ENCODE measurements around the gene SAC3D1. TPM values are rescaled to one million over a fixed set of nuclear protein-coding genes. Genes with fewer than 3 reads are reported as not detected.
A peak's percentile ranks its signal among the peaks of the same experiment; 100 is the strongest.

The SAC3D1 gene
- total and polyA plus RNA-seq, 2 of the 4 experiments (the other 2 are of a cell fraction) = 2.9 to 13.2 TPM

- peak overlapping the region; percentile 90 for H3K4me2 ChIP-seq (ENCODE audit: low read depth, low read length)
- no peak for TF ChIP-seq POLR2A (IDR thresholded peaks at IDR 0.05; ENCODE audit: low read depth, low read length)
- no peak for TF ChIP-seq NFE2L2 (IDR thresholded peaks at IDR 0.05; ENCODE audit: low read depth, low read length)
- no peak for TF ChIP-seq ELK1 (IDR thresholded peaks at IDR 0.05; ENCODE audit: borderline replicate concordance, low read depth, low read length)
- TF ChIP-seq RAD21 (IDR thresholded peaks at IDR 0.05; ENCODE audit: low read length) = no peak
- no peak for TF ChIP-seq FOS (IDR thresholded peaks at IDR 0.05; ENCODE audit: low read depth, low read length)
- TF ChIP-seq RCOR1 (IDR thresholded peaks at IDR 0.05; ENCODE audit: insufficient replicate concordance, low read length) = no peak
- no peak for TF ChIP-seq CEBPB (IDR thresholded peaks at IDR 0.05; ENCODE audit: low read depth, low read length)
- TF ChIP-seq MXI1 (IDR thresholded peaks at IDR 0.05; ENCODE audit: borderline replicate concordance, low read depth, low read length) = no peak
- TF ChIP-seq SMC3 (IDR thresholded peaks at IDR 0.05; ENCODE audit: low read depth, low read length) = no peak
- TF ChIP-seq USF2 (IDR thresholded peaks at IDR 0.05; ENCODE audit: low read depth, low read length) = no peak
- no peak for TF ChIP-seq BHLHE40 (IDR thresholded peaks at IDR 0.05; ENCODE audit: low read depth, low read length)
- TF ChIP-seq CHD1 (IDR thresholded peaks at IDR 0.05; ENCODE audit: low read depth, low read length) = no peak
- TF ChIP-seq MAZ (IDR thresholded peaks at IDR 0.05; ENCODE audit: borderline replicate concordance, low read depth, low read length) = no peak
- TF ChIP-seq CTCF (conservative IDR thresholded peaks at IDR 0.05; ENCODE audit: low read depth, low read length) = no peak
- no peak for TF ChIP-seq MAFK (IDR thresholded peaks at IDR 0.05; ENCODE audit: low read depth, low read length)
- peak overlapping the region; percentile 60; the same call in 1 of the 2 replicates for H3K27ac ChIP-seq (ENCODE audit: insufficient read depth, low read length)
- no peak overlapping the region for H2BK20ac ChIP-seq (ENCODE audit: low read depth, low read length)
- no peaks in the 10 kb centered on the region for H3K27me3 ChIP-seq (ENCODE audit: control insufficient read depth, insufficient read depth, low read length)
- no peak overlapping the region for H3K18ac ChIP-seq (ENCODE audit: low read depth, low read length)
- H4K91ac ChIP-seq (ENCODE audit: insufficient read depth, low read depth, low read length) = peak overlapping the region; percentile 43
- intact Hi-C loops (cut with micrococcal nuclease) (no loop called here), in situ Hi-C loops (cut with MboI; ENCODE audit: low sequenced_read_pairs) (no loop called here), dilution Hi-C loops (cut with HindIII; ENCODE audit: low sequenced_read_pairs, unreplicated experiment) (no loop called here)
- H3K9ac ChIP-seq (ENCODE audit: low read depth, low read length) = peak overlapping the region; percentile 52; the same call in 1 of the 2 replicates
- H3K14ac ChIP-seq (replicated peaks; ENCODE audit: low read depth, low read length) = peak overlapping the region; percentile 28
- H3K36me3 ChIP-seq (ENCODE audit: control insufficient read depth, insufficient read depth, low read length) = peaks cover 23% of the 10 kb centered on the region
- H4K5ac ChIP-seq (ENCODE audit: low read depth, low read length) = no peak overlapping the region
- H4K20me1 ChIP-seq (ENCODE audit: insufficient read depth, low read length) = no peaks in the 10 kb centered on the region; the same call in 1 of the 2 replicates
- H3K4ac ChIP-seq (ENCODE audit: low read depth, low read length) = peak overlapping the region; percentile 46
- ChIA-PET CTCF (no interaction called here), POLR2A (ENCODE audit: unreplicated experiment) (no interaction called here)
- H2AK9ac ChIP-seq (replicated peaks; ENCODE audit: low read depth, low read length, poor library complexity) = peak overlapping the region; percentile 91
- BruUV-seq (replicated peaks) = no TSS peak
- no peak overlapping the region for H2BK5ac ChIP-seq (ENCODE audit: low read depth, low read length, poor library complexity, severe bottlenecking)
- no peaks in the 10 kb centered on the region for H3K9me3 ChIP-seq (ENCODE audit: control insufficient read depth, insufficient read depth, low read length)
- no peak for DNase-seq
- peaks cover 46 to 68% of the 10 kb centered on the region in 2 experiments for H3K79me1 ChIP-seq (ENCODE audit: low read depth in 1 of 2, low read length in 2 of 2)
- H3K9me1 ChIP-seq (ENCODE audit: insufficient read depth, low read length) = no peaks in the 10 kb centered on the region; the same call in 1 of the 2 replicates
- H4K8ac ChIP-seq (ENCODE audit: low read depth in 2 of 2, low read length in 2 of 2) = peak overlapping the region; percentile 33 to 48; a peak in 3 of 4 replicates
- 0% methylated on average over 6 of the region's 13 CpGs; no CpG with 5 or more reads in 1 of the 2 experiments for WGBS, 2 experiments (ENCODE audit: extremely low coverage in 2 of 2, insufficient read length in 1 of 2)
- H2AFZ ChIP-seq (replicated peaks; ENCODE audit: low read length, poor library complexity) = peak overlapping the region; percentile 95
- H2AK5ac ChIP-seq (ENCODE audit: low read depth, low read length) = peak overlapping the region; percentile 62
- peak overlapping the region; percentile 89 for H3K4me3 ChIP-seq (ENCODE audit: insufficient read depth, low read depth, low read length)
- no peak overlapping the region for H3K23ac ChIP-seq (ENCODE audit: low read depth, low read length)
- H2BK15ac ChIP-seq (ENCODE audit: low read depth, low read length) = no peak overlapping the region
- no peak for ATAC-seq (ENCODE audit: low read depth)
- peaks cover 4% of the 10 kb centered on the region; the same call in 1 of the 2 replicates for H3K4me1 ChIP-seq (ENCODE audit: control insufficient read depth, insufficient read depth, low read length)
- no peak overlapping the region for H2BK120ac ChIP-seq (ENCODE audit: low read depth, low read length)
- H3K56ac ChIP-seq (ENCODE audit: extremely low read depth, insufficient read depth, low read length) = peak overlapping the region; percentile 70
Measured at GRCh38 chr11:65083134-65083833, 42.3 kb downstream of the SAC3D1 start.
